GM12891 (cell line): Measurements from ENCODE around the gene LMO7.
"Not testable (repeated sequence)": the region's sequence is repeated elsewhere in the genome, so short reads cannot be mapped to it uniquely, and the experiment has no call there.

ENCODE experiments used
- DNase-seq: peaks from one replicate; pipeline ENCODE4 v3.0.0; 2011; ENCODE audit warnings: low spot score; ENCODE audit not compliant: insufficient read length
- FAIRE-seq: peaks from 2 replicates; lab custom pipeline; 2011; peaks lifted over from hg19 to GRCh38; lab: Jason Lieb, UNC
- PAX5 ChIP-seq: IDR thresholded peaks from 2 replicates; pipeline ENCODE4 v1.6.1; 2011; ENCODE audit warnings: low read length, moderate library complexity, mild to moderate bottlenecking; ENCODE audit not compliant: insufficient read depth, severe bottlenecking
- POLR2A ChIP-seq: IDR thresholded peaks from 2 replicates; pipeline ENCODE4 v1.6.1; 2011; ENCODE audit warnings: low read depth, low read length, control low read depth
- POLR2AphosphoS5 ChIP-seq: IDR thresholded peaks from 2 replicates; pipeline ENCODE4 v1.6.1; 2011; ENCODE audit warnings: low read depth, low read length, control low read depth
- POU2F2 ChIP-seq: IDR thresholded peaks from 2 replicates; pipeline ENCODE4 v1.6.1; 2011; ENCODE audit warnings: low read depth, mild to moderate bottlenecking, control low read depth, low read length, moderate library complexity
- SPI1 ChIP-seq: IDR thresholded peaks from 2 replicates; pipeline ENCODE4 v1.6.1; 2011; ENCODE audit warnings: low read depth, low read length, control low read depth
- TAF1 ChIP-seq: IDR thresholded peaks from 2 replicates; pipeline ENCODE4 v1.6.1; 2011; ENCODE audit warnings: low read depth, low read length, control low read depth

Gene LMO7

DNA sequence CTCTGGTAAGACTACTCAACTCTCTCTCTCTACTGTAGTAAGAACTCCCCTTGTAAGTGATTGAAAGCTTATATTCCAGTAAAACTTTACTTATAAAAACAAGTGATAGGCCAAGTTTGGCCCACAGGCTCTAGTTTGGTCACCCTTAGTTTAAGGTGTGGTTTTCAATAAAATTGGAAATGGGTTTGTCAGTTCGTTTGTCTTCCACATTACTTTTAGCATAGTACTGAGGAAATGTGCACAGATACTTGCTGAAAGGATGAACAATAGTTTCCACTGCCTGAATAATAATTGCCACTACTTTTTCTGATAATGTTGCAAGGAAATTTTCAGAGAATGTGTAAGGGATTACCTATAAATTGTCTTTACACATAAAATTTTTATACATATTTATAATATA, 54.5 kb downstream of the LMO7 start:
- no peak for DNase-seq
- no peak for TF ChIP-seq PAX5
- TF ChIP-seq POLR2A: no peak
- no peak for TF ChIP-seq SPI1
- no peak for TF ChIP-seq TAF1
- TF ChIP-seq POU2F2: no peak
- TF ChIP-seq POLR2AphosphoS5: no peak
- FAIRE-seq: no peak

DNA sequence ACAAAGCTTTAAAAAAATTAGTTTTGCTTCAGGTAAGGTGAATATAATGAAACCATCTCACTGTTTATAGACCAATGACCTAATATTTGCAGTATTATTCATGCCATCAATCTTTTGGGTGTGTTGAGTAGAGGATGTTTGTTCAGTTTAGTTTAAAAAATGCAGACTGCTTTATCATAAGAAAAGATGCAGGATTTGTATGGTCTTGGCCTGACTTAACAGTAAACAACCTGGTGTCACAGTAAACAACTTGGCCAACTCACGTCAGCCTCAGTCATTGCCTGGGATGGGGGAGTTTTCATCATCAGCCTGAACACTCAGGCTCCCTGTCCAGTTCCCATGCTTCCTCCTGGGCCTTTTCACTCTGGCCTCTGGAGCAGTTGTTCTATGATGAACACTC, 55.1 kb downstream of the LMO7 start:
- FAIRE-seq: no peak
- TF ChIP-seq PAX5: no peak
- TF ChIP-seq POLR2AphosphoS5: no peak
- no peak for TF ChIP-seq POLR2A
- TF ChIP-seq SPI1: no peak
- TF ChIP-seq TAF1: no peak
- no peak for TF ChIP-seq POU2F2
- DNase-seq: no peak

DNA sequence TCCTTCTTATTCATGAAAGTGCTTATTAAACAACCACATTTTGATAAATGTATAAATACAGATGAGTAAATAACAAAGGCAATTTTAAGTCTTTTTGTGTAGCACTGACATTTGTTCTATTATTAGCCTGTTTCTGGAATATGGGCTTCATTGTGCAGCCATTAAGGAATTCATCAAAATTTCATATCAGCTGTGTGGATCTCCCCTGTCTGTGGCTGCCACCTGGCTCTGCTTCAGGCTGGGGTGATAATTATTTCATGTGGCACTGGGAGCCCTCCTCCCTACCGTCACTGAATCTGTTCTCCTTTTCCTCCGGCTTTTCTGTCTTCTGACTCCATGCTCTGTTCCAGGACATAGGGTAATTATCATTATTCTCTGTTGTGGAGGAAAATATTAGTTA, 57.1 kb downstream of the LMO7 start:
- TF ChIP-seq POLR2AphosphoS5 (no peak), TAF1 (no peak), POU2F2 (no peak), PAX5 (no peak), POLR2A (no peak), SPI1 (no peak)
- no peak for FAIRE-seq
- no peak for DNase-seq

DNA sequence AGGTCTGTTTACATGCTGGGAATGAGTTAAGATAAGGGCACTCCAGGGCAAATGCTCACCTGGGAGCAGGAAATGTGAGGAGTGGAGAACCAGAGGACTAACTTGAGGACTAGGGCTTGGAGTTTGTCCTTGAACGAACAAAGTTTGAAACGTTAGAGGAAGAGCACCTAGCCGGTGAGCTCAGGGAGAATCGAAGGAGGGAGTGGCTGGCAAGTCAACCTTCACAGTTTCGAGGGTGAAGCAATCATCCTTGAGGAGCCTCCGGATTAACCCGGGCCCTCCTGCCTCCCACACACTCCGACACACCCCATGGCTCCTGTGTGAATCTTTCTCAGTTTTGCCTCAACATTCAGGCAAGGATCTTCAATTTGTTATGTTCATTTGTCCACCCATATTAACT, 58.6 kb downstream of the LMO7 start:
- DNase-seq: no peak
- TF ChIP-seq POU2F2: no peak
- TF ChIP-seq PAX5: no peak
- TF ChIP-seq SPI1: no peak
- FAIRE-seq: no peak

DNA sequence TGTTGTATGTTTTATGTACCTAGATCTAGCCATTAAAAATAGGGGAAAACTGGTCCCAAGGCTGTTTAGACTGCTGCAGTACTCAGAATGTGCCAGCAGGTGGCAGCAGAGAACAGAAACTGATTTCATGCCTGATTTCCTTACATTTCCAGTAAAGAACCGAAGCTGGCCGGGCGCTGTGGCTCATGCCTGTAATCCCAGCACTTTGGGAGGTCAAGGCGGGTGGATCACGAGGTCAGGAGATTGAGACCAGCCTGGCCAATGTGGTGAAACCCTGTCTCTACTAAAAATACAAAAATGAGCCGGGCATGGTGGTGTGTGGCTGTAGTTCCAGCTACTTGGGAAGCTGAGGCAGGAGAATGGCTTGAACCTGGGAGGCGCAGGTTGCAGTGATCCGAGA, 59.8 kb downstream of the LMO7 start:
- DNase-seq: not testable (repeated sequence)
- peak; percentile 84 for FAIRE-seq

DNA sequence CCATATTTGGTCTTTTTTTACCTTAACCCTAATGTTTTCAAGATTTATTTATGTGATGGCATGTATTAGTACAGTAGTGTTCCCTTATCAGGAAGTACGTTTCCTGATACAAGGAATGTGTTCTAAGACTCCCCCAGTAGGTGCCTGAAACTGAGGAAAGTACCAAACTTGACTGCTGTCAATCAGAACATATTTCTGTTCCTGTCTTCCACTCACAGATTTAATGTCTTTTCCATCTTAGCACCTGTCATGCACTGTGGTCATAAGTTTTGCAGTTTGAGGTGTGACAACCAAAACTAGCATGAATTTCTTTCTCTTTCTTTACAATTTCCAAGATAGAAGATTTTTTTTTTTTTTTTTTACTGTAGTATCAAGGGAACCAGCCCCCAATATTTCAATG, 62.9 kb downstream of the LMO7 start:
- no peak for DNase-seq
- no peak for FAIRE-seq
- no peak for TF ChIP-seq POLR2A
- no peak for TF ChIP-seq POU2F2
- TF ChIP-seq POLR2AphosphoS5: no peak
- TF ChIP-seq SPI1: no peak
- TF ChIP-seq PAX5: no peak
- TF ChIP-seq TAF1: no peak

DNA sequence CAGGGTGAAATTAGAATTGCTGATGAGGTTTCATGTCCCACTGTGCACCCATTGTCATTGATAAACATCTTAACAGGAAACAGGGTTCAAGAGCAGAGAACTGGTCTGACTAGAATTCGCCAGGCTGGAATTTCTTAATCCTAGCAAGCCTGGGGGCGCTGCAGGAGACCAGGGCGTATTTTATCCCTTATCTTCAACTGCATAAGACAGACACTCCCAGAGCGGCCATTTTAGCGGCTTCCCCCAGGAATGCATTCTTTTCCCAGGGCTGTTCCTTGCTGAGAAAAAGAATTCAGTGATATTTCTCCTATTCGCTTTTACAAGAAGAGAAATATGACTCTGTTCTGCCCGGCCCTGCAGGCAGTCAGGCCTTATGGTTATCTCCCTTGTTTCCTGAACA, 63.6 kb downstream of the LMO7 start:
- not testable (repeated sequence) for FAIRE-seq

DNA sequence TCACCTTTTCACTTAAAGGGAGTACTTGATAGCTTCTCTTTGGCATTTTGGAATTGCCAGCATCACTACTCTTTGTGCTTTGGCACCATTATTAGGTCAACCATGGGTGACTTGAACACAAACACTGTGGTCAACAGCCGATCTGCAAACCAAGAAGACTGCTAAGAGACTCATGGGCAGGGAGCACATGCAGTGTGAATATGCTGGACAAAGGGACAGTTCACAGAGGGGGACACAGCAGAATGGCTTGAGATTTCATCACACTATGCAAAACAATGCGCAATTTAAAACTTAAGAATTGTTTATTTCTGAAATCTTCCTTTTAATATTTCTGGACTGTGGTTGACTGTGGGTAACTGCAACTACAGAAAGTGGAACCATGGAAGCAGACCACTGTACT, 64.4 kb downstream of the LMO7 start:
- DNase-seq (no peak), FAIRE-seq (no peak)
- TF ChIP-seq POU2F2 (no peak), POLR2A (no peak), POLR2AphosphoS5 (no peak), TAF1 (no peak), SPI1 (no peak), PAX5 (no peak)

More for the DNA sequence above, 63.6 kb downstream of the LMO7 start:
- DNase-seq: not testable (repeated sequence)

DNA sequence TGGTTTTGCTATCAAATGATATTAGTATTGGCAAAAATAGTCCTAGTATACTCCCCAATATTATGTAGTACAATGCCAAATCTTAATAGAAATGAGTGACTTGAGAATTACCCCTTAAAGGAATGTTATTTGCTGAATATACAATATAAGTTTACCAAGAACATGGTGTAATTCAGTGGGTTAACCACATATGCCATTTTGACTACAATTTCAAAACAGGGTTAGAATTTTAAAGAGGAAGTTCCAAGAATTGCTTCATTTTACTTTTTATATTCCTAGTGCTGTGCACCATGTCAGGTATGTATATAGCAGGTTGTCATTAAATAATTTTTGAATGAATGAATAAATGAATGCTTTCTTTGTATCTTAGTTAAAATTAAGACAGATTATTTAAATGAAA, 66.3 kb downstream of the LMO7 start:
- FAIRE-seq (no peak), DNase-seq (no peak)
- TF ChIP-seq POLR2A (no peak), TAF1 (no peak), POLR2AphosphoS5 (no peak), PAX5 (no peak), SPI1 (no peak), POU2F2 (no peak)

DNA sequence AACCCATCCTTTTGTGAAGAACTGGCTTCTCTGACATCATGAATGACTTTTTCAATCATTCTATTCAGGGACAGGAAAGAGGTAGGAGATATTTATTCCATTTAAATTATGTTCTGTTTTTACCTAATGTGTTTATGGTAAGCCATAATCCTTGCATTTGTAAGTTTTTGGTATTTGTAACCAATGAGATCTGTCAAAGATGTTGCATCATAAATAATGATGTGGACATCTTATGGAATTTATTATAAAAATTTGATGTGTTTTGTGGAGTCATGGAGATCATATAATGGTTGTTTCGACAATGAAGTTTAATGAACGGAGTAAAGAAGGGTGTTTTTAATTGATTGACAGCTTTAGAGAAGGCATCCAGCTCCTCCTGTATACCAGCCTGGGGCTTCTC, 67.6 kb downstream of the LMO7 start:
- no peak for FAIRE-seq

More for the DNA sequence above, 67.6 kb downstream of the LMO7 start:
- TF ChIP-seq TAF1: no peak
- TF ChIP-seq SPI1: no peak
- no peak for TF ChIP-seq POU2F2
- no peak for TF ChIP-seq POLR2A
- TF ChIP-seq POLR2AphosphoS5: no peak
- no peak for TF ChIP-seq PAX5
- no peak for DNase-seq
